GM21447 (cell line): Measurements from ENCODE around the gene AJAP1.

Experiments
- ATAC-seq: cut with Tn5 transposase; IDR thresholded peaks from one replicate; pipeline ENCODE4 v1.9.1; 2021; ENCODE audit not compliant: unreplicated experiment

Gene AJAP1

DNA sequence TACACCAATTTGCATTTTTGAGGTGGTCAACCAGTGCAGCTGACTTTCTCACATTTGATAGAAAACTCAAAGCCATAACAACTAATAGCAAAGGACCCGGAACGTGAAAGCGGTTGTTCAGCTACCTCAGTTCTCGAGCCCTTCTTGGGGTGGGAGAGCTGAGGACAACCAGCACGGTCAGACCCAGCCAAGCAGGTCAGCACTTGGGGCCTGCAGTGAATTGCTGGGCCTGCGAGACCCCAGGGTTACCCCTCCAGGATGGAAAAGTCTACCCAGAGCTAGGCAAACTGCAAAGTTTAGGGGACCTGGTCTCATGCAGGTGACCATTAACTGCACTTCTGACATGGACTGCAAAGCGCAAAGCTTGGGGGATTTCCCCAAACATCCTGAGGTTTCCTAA, 23.8 kb upstream of the AJAP1 start:
- no peak for ATAC-seq

DNA sequence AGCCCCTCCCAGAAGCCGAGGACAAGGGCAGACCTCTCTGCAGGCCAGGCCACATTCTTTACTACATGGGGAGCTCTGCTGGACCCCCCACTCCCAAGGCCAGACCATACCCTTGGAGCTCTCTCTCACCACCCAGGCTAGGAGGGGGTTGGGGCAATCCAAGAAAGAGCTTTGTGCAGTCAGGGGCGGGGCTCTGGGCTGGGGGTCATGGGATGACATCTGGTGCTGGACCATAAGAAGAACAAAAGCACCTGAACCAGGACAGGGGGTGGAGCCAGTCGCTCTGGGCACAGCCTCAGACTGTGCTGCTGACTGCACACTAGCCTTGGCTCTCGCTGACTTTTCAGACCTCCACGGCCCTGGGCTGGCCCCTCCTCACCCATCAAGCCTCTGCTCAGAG, 23.1 kb upstream of the AJAP1 start:
- no peak for ATAC-seq

- ATAC-seq: no peak
Measured at GRCh38 chr1:4633346-4633745, 21.1 kb upstream of the AJAP1 start.

DNA sequence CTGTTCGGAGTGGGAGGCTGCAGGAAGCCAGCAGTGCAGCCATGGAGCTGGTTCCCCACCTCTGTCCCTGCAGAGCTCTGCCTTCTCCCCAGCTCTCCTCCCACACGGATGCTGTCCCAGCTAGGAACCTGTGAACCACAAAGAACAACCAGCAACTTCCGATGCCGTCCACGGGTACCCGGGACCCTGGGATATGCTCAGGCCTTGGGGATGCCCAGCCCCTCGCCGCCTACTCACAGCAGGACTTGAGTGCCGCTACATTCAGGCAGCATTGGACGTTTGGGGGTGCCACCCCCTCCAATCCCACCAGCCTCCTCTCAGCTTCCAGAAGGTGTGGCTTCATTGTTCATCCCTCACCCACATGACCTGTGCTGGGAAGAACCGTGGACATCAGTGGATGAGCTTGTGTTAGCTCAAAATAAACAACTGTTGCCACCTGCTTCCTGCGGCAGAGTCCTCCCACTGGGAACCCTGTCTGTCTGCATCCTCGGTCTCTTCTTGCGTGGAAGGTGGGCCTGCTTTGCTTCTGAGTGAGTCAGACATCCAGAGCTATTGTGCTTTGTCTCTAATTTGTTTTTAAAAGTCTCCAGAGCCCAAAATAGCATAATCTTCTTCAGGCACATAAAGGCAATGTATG, 20.1 kb upstream of the AJAP1 start:
- no peak for ATAC-seq

DNA sequence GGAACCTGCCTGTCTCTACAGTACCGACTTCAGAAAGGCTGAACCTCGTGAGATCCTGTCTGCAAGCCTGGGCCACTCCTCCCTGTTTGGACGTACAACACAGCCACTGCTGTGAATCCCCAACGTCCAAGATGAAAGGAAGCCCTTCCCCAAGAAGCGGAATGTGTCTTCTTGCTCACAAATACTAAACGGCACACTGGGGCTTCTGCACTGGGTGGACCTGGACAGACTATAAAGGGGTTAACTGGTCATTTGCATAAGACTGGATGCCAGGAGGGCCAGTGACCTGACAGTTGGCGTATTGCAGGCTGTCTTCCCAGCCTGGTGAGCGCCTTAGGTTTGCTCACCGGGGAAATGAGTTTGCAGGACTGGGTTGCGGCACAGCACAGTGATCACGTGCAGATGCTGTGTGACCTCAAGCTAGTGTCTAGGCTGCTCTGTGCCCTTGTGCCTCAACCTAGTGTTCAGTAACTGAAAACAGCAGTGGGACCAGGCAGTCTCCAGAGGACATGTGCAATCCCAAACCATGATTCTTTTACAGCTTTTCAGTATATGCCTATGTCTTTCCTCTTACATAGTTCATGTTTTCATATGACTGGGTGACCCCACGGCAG, 19.5 kb upstream of the AJAP1 start:
- ATAC-seq: no peak

- no peak for ATAC-seq
Measured at GRCh38 chr1:4636186-4636585, 18.2 kb upstream of the AJAP1 start.

DNA sequence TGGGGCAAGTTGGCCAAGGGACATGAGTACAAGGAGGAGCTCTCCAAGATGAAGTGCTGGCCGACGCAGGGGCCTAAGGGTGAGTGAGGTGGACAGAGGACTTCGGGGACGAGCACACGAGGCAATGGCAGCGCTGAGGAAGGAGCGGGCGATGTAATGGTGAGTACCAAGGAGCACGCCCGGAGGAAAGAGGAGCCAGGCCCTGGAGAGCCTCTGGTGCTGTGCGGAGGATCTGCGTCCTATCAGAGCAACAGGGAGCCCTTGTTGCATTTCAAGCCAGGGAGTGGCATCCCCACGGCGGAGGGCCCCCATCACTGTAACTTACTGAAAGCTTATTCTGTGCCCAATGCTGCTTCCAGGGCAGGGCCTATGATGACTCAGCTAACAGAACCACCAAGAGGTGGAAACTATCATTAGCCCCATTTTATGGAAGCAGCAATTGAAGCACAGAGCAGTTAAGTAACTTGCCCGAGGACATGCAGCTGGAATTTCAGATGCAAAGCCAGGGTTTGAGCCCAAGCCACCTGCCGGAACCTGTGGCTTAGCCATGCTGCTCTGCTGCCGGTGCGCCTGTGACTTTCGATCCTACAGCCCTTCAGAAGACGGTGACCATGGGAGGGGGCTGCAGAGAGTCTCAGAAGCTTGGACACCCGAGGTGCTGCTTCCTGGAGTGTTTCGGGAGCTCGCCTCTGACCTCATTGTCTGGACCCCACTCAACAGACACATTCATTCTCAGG, 17.6 kb upstream of the AJAP1 start:
- no peak for ATAC-seq

DNA sequence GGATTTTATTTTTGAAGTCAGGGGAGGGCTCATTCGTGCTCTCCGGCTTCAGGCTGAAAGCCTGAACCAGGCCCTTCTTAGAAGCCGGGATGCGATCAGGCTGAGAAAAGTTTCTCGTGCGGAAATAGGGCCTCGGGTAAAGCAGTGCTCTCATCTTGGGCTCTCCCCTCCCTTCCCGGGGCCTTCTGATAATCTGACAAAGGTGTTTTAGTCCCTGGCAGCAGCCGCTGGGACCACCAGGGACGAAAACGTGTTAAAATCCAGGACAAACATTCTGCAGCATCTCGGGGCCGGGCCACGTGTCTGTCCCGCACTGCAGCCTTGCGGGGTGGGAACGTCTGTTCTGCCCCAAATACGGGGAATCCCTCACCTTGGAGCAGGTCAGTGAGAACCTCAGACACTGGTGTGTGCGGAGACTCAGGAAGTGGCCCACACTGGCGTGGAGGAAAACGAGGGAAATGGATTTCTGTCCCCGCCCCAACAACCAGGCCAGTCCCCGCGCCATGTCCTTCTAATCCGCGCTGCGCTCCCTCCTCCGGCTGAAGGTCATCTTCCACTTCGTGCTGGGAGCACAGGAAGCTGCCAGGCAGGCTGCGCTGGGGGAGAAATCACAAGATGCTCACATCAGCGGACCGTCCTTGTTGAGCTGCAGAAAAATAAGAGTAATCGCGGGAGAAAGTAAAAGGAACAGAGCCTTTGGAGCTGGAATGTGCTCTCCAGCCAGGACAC, 16.6 kb upstream of the AJAP1 start:
- ATAC-seq: no peak

GRCh38 chr1:4638345-4638729, 16.1 kb upstream of the AJAP1 start:
- ATAC-seq: no peak

GRCh38 chr1:4640931-4641330, 13.5 kb upstream of the AJAP1 start:
- no peak for ATAC-seq

DNA sequence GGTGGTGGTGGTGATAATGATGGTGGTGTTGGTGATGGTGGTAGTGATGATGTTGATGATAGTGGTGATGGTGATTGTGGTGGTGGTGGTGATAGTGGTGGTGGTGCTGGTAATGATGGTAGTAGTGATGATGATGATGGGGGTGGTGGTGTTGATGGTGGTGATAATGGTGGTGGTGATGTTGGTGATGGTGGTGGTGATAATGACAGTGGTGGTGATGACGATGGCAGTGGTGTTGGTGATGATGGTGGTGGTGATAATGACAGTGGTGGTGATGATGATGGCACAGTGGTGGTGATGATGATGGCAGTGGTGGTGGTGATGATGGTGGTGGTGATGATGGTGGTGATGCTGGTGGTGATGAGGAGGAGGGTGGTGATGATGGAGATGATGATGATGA, 7.0 kb upstream of the AJAP1 start:
- no peak for ATAC-seq

GRCh38 chr1:4648657-4649056, 5.8 kb upstream of the AJAP1 start:
- no peak for ATAC-seq

DNA sequence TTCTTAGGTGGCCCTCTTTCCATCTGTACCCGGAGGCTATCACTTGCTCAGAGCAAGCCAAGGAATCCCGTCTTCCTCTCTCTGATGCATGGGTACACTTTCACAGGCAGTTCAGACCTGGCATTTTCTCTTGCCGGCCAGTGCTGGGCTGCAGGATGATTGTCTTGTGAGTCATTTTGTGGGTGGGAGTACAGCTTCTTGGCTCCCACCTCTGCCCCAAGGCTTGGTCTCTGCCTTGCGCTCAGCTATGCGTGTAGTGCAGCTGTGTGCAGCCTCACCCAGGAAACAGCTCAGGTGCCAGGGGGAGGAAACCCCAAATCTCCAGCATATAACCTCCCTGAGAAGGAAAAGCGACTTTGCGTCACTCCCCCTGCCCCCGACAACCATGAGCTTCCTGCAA, 3.9 kb upstream of the AJAP1 start:
- no peak for ATAC-seq

GRCh38 chr1:4650981-4651380, 3.4 kb upstream of the AJAP1 start:
- ATAC-seq: no peak

GRCh38 chr1:4652631-4653327, 1.6 kb upstream of the AJAP1 start:
- no peak for ATAC-seq

GRCh38 chr1:4653328-4653660, 1.1 kb upstream of the AJAP1 start:
- ATAC-seq: no peak

- ATAC-seq: no peak
Measured at GRCh38 chr1:4654764-4655673, 610 bp downstream of the AJAP1 start.

- no peak for ATAC-seq
Measured at GRCh38 chr1:4655674-4656532, 1.5 kb downstream of the AJAP1 start.

- ATAC-seq: no peak
Measured at GRCh38 chr1:4656533-4657140, 2.2 kb downstream of the AJAP1 start.
